ENCODE data around the gene RHEX.
"Not testable (repeated sequence)": the region's sequence is repeated elsewhere in the genome, so short reads cannot be mapped to it uniquely, and the experiment has no call there.

RHEX gene

DNA sequence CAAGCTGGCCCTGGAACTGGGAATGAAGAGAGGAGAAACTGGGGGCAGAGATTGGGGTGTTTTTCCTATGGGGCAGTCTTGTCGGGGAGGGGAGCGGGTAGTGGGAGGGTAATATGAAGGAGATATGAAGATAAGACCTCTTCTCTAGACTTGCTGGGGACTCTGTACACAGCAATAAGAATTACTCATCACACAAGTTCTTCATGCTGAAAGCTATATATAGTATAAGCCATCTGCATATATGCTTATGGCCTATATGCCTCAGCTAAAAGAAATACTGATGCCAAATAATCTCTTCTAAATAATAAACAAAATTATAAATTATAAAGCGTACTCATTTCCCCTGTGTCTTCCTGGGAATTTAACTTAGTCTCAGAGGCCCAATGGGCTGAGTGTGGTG, 7.9 kb downstream of the RHEX start:
- no peaks in the 10 kb centered on the region for H3K27me3 ChIP-seq (replicated peaks; ENCODE audit: insufficient read depth, low read length)
- H3K9me3 ChIP-seq (replicated peaks; ENCODE audit: insufficient read depth, low read length), result no peaks in the 10 kb centered on the region
- no peak overlapping the region for H3K4me2 ChIP-seq (ENCODE audit: low read depth, low read length)
- H3K79me2 ChIP-seq (ENCODE audit: low read length), result peaks cover 31% of the 10 kb centered on the region
- H3K9ac ChIP-seq (ENCODE audit: low read length), result no peak overlapping the region
- no peak for TF ChIP-seq EZH2phosphoT487 (IDR thresholded peaks at IDR 0.05; ENCODE audit: low read length)
- TF ChIP-seq, protein P1, sequence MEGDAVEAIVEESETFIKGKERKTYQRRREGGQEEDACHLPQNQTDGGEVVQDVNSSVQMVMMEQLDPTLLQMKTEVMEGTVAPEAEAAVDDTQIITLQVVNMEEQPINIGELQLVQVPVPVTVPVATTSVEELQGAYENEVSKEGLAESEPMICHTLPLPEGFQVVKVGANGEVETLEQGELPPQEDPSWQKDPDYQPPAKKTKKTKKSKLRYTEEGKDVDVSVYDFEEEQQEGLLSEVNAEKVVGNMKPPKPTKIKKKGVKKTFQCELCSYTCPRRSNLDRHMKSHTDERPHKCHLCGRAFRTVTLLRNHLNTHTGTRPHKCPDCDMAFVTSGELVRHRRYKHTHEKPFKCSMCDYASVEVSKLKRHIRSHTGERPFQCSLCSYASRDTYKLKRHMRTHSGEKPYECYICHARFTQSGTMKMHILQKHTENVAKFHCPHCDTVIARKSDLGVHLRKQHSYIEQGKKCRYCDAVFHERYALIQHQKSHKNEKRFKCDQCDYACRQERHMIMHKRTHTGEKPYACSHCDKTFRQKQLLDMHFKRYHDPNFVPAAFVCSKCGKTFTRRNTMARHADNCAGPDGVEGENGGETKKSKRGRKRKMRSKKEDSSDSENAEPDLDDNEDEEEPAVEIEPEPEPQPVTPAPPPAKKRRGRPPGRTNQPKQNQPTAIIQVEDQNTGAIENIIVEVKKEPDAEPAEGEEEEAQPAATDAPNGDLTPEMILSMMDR (IDR thresholded peaks at IDR 0.05; ENCODE audit: low read length), result no peak
- TF ChIP-seq EZH2 (optimal IDR thresholded peaks at IDR 0.05; ENCODE audit: low read depth, low read length), result no peak
- no peak overlapping the region for H2AFZ ChIP-seq (ENCODE audit: low read length)
- no peak overlapping the region for H3K27ac ChIP-seq (ENCODE audit: low read length)
- no peak overlapping the region for H3K4me3 ChIP-seq (ENCODE audit: low read length)
- peaks cover 4% of the 10 kb centered on the region; the same call in 1 of the 2 replicates for H3K36me3 ChIP-seq (replicated peaks; ENCODE audit: insufficient read depth, low read length)
- no peak for DNase-seq
- H3K4me1 ChIP-seq (ENCODE audit: low read length), result peaks cover 7% of the 10 kb centered on the region
- H3K9me2 ChIP-seq (replicated peaks; ENCODE audit: insufficient read depth, low read length), result no peaks in the 10 kb centered on the region
- H4K20me1 ChIP-seq (ENCODE audit: insufficient read depth, low read length), result no peaks in the 10 kb centered on the region
- H3F3A ChIP-seq (ENCODE audit: insufficient read depth, low read length), result peaks cover 3% of the 10 kb centered on the region

DNA sequence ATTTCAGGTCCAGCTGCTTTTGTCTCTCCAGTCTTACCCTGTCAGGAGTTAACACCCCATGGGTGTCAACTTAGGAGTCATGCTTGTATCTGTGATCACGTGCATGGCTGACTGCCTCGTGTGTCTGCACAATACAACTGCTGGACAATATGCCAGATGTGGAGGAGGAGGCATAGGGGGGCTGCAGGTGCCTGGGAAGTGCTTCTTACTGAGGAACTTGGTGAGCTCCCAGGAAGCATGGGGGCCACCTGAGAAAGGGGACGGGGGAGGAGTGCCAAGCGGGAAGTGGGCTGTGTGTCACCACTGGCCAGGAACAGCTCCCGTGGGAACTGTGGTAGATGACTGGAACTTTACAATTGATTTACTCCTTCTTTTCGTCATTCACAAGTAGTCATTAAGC, 9.5 kb downstream of the RHEX start:
- Histone ChIP-seq H3K9ac (ENCODE audit: low read length) (no peak overlapping the region), H3K36me3 (replicated peaks; ENCODE audit: insufficient read depth, low read length) (peaks cover 4% of the 10 kb centered on the region; the same call in 1 of the 2 replicates), H4K20me1 (ENCODE audit: insufficient read depth, low read length) (no peaks in the 10 kb centered on the region)

DNA sequence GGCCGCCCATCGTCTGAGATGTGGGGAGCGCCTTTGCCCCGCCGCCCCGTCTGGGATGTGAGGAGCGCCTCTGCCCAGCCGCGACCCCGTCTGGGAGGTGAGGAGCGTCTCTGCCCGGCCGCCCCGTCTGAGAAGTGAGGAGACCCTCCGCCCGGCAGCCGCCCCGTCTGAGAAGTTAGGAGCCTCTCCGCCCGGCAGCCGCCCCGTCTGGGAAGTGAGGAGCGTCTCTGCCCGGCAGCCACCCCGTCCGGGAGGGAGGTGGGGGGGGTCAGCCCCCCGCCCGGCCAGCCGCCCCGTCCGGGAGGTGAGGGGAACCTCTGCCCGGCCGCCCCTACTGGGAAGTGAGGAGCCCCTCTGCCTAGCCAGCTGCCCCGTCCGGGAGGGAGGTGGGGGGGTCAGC, 11.0 kb downstream of the RHEX start:
- H3F3A ChIP-seq (ENCODE audit: insufficient read depth, low read length), result peaks cover 29% of the 10 kb centered on the region
- not testable (repeated sequence) for H3K27ac ChIP-seq (ENCODE audit: low read length); H3K4me3 ChIP-seq (ENCODE audit: low read length); H4K20me1 ChIP-seq (ENCODE audit: insufficient read depth, low read length); H3K9me3 ChIP-seq (replicated peaks; ENCODE audit: insufficient read depth, low read length); H3K4me2 ChIP-seq (ENCODE audit: low read depth, low read length); H3K36me3 ChIP-seq (replicated peaks; ENCODE audit: insufficient read depth, low read length); H3K9ac ChIP-seq (ENCODE audit: low read length); DNase-seq; H3K9me2 ChIP-seq (replicated peaks; ENCODE audit: insufficient read depth, low read length); H2AFZ ChIP-seq (ENCODE audit: low read length); H3K27me3 ChIP-seq (replicated peaks; ENCODE audit: insufficient read depth, low read length)
- peaks cover 12% of the 10 kb centered on the region for H3K79me2 ChIP-seq (ENCODE audit: low read length)
- peaks cover 32% of the 10 kb centered on the region for H3K4me1 ChIP-seq (ENCODE audit: low read length)

More for the DNA sequence above, 9.5 kb downstream of the RHEX start:
- no peak for DNase-seq
- TF ChIP-seq EZH2 (optimal IDR thresholded peaks at IDR 0.05; ENCODE audit: low read depth, low read length), result no peak
- TF ChIP-seq, protein P1 (IDR thresholded peaks at IDR 0.05; ENCODE audit: low read length), result no peak
- no peak for TF ChIP-seq EZH2phosphoT487 (IDR thresholded peaks at IDR 0.05; ENCODE audit: low read length)
- Histone ChIP-seq H2AFZ (ENCODE audit: low read length) (no peak overlapping the region), H3F3A (ENCODE audit: insufficient read depth, low read length) (peaks cover 16% of the 10 kb centered on the region), H3K27ac (ENCODE audit: low read length) (no peak overlapping the region), H3K4me3 (ENCODE audit: low read length) (no peak overlapping the region), H3K4me2 (ENCODE audit: low read depth, low read length) (no peak overlapping the region), H3K9me3 (replicated peaks; ENCODE audit: insufficient read depth, low read length) (no peaks in the 10 kb centered on the region), H3K9me2 (replicated peaks; ENCODE audit: insufficient read depth, low read length) (no peaks in the 10 kb centered on the region), H3K4me1 (ENCODE audit: low read length) (peaks cover 22% of the 10 kb centered on the region), H3K79me2 (ENCODE audit: low read length) (peaks cover 23% of the 10 kb centered on the region), H3K27me3 (replicated peaks; ENCODE audit: insufficient read depth, low read length) (no peaks in the 10 kb centered on the region)

DNA sequence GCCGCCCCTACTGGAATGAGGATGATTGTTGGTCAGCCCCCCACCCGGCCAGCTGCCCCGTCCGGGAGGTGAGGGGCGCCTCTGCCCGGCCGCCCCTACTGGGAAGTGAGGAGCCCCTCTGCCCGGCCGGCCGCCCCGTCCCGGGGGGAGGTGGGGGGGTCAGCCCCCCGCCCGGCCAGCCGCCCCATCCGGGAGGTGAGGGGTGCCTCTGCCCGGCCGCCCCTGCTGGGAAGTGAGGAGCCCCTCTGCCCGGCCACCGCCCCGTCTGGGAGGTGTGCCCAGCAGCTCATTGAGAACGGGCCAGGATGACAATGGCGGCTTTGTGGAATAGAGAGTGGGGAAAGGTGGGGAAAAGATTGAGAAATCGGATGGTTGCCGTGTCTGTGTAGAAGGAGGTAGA, 11.5 kb downstream of the RHEX start:
- not testable (repeated sequence) for H3K4me2 ChIP-seq (ENCODE audit: low read depth, low read length); H4K20me1 ChIP-seq (ENCODE audit: insufficient read depth, low read length); H3K79me2 ChIP-seq (ENCODE audit: low read length); H3K4me3 ChIP-seq (ENCODE audit: low read length); H3K9me3 ChIP-seq (replicated peaks; ENCODE audit: insufficient read depth, low read length); H3K9me2 ChIP-seq (replicated peaks; ENCODE audit: insufficient read depth, low read length); H2AFZ ChIP-seq (ENCODE audit: low read length); H3K36me3 ChIP-seq (replicated peaks; ENCODE audit: insufficient read depth, low read length); DNase-seq; H3K9ac ChIP-seq (ENCODE audit: low read length); H3K27ac ChIP-seq (ENCODE audit: low read length); H3K27me3 ChIP-seq (replicated peaks; ENCODE audit: insufficient read depth, low read length)
- peaks cover 32% of the 10 kb centered on the region for H3K4me1 ChIP-seq (ENCODE audit: low read length)
- peaks cover 29% of the 10 kb centered on the region for H3F3A ChIP-seq (ENCODE audit: insufficient read depth, low read length)
